ENCODE results near the gene MTCL3.

MTCL3 gene

DNA sequence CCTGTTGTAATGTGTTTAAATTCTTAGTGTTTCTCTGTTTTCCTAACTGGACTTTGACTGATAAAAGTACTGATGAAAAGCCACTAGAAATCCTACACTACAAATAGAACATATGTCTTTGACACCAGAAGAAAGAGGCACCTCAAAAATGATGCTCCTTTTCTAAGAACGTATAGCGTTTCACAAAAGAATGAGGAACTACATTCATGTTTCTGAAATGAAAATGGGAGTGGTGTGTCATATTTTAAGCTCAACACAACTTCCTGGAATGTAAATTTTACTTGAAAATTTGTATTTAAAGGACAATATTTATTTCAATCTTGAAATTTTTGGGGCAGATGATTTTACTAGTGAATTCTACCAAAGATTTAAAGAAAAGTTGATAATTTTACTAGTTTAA is 95.2 kb downstream of the MTCL3 start:
- peak; percentile 14 for DNase-seq (ENCODE audit: low read depth)
- no peak for TF ChIP-seq MYC (IDR thresholded peaks at IDR 0.05; ENCODE audit: low read depth, low read length)
- TF ChIP-seq, protein P1, sequence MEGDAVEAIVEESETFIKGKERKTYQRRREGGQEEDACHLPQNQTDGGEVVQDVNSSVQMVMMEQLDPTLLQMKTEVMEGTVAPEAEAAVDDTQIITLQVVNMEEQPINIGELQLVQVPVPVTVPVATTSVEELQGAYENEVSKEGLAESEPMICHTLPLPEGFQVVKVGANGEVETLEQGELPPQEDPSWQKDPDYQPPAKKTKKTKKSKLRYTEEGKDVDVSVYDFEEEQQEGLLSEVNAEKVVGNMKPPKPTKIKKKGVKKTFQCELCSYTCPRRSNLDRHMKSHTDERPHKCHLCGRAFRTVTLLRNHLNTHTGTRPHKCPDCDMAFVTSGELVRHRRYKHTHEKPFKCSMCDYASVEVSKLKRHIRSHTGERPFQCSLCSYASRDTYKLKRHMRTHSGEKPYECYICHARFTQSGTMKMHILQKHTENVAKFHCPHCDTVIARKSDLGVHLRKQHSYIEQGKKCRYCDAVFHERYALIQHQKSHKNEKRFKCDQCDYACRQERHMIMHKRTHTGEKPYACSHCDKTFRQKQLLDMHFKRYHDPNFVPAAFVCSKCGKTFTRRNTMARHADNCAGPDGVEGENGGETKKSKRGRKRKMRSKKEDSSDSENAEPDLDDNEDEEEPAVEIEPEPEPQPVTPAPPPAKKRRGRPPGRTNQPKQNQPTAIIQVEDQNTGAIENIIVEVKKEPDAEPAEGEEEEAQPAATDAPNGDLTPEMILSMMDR (IDR thresholded peaks at IDR 0.05; ENCODE audit: low read depth, low read length): no peak
- TF ChIP-seq POLR2A (IDR thresholded peaks at IDR 0.05; ENCODE audit: extremely low read depth, insufficient read length): no peak
- H3K4me3 ChIP-seq (ENCODE audit: low read depth, low read length): no peak overlapping the region
